ENCODE results near the gene NCOA3.

Gene NCOA3

GRCh38 chr20:47475419-47476044 is 26.2 kb upstream of the NCOA3 start:
- in situ Hi-C loops (cut with MboI; ENCODE audit: low pct_unique_long_range_greater_than_20kb, low sequenced_read_pairs, unreplicated experiment), result no loop called here
- TF ChIP-seq CTCF (IDR thresholded peaks at IDR 0.05; ENCODE audit: extremely low read depth, insufficient read depth, missing control alignments), result no peak
- no peak for DNase-seq (ENCODE audit: low spot score)

DNA sequence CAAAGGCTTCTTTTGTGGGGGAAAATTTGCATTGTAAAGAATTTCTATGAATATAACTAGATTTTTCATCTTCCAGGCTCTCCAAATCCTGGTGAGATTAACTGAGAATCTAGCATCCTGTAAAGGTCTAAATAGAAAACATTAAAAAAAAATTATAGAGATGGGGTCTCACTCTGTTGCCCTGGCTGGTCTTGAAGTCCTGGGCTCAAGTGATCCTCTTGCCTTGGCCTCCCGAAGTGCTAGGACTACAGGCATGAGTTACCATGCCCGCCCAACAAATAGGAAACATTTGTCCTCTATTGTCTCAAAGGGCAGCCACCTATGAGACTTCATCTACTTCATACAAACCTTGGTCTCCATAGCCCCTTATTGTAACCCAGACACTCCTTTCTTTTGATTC is 25.2 kb upstream of the NCOA3 start:
- TF ChIP-seq CTCF (IDR thresholded peaks at IDR 0.05; ENCODE audit: extremely low read depth, insufficient read depth, missing control alignments), result no peak
- in situ Hi-C loops (cut with MboI; ENCODE audit: low pct_unique_long_range_greater_than_20kb, low sequenced_read_pairs, unreplicated experiment), result no loop called here
- no peak for DNase-seq (ENCODE audit: low spot score)

- in situ Hi-C loops (cut with MboI; ENCODE audit: low pct_unique_long_range_greater_than_20kb, low sequenced_read_pairs, unreplicated experiment), result no loop called here
- no peak for DNase-seq (ENCODE audit: low spot score)
- TF ChIP-seq CTCF (IDR thresholded peaks at IDR 0.05; ENCODE audit: extremely low read depth, insufficient read depth, missing control alignments), result no peak
Measured at GRCh38 chr20:47479093-47479492, 22.6 kb upstream of the NCOA3 start.

GRCh38 chr20:47479506-47479905 is 22.2 kb upstream of the NCOA3 start:
- in situ Hi-C loops (cut with MboI; ENCODE audit: low pct_unique_long_range_greater_than_20kb, low sequenced_read_pairs, unreplicated experiment), result no loop called here
- DNase-seq (ENCODE audit: low spot score), result no peak
- no peak for TF ChIP-seq CTCF (IDR thresholded peaks at IDR 0.05; ENCODE audit: extremely low read depth, insufficient read depth, missing control alignments)

- DNase-seq (ENCODE audit: low spot score), result no peak
- in situ Hi-C loops (cut with MboI; ENCODE audit: low pct_unique_long_range_greater_than_20kb, low sequenced_read_pairs, unreplicated experiment), result no loop called here
- no peak for TF ChIP-seq CTCF (IDR thresholded peaks at IDR 0.05; ENCODE audit: extremely low read depth, insufficient read depth, missing control alignments)
Measured at GRCh38 chr20:47480239-47480638, 21.4 kb upstream of the NCOA3 start.

DNA sequence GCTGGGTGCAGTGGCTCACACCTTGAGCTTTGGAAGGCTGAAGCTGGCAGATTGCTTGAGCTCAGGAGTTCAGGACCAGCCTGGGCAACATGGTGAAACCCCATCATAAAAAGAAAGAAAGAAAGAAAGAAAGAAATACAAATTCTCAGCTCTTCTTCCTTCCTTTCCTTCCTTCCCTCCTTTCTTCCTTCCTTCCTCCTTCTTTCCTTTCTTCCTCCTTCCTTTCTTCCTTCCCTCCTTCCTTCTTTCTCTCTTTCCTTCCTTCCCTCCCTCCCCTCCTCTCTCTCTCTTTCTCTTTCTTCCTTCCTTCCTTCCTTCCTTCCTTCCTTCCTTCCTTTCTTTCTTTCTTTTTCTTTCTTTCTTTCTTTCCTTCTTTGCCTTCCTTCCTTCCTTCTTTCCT is 21.0 kb upstream of the NCOA3 start:
- DNase-seq (ENCODE audit: low spot score), result no peak
- TF ChIP-seq CTCF (IDR thresholded peaks at IDR 0.05; ENCODE audit: extremely low read depth, insufficient read depth, missing control alignments), result no peak
- in situ Hi-C loops (cut with MboI; ENCODE audit: low pct_unique_long_range_greater_than_20kb, low sequenced_read_pairs, unreplicated experiment), result no loop called here

Measured in GM13977 (cell line).